Breast epithelium (tissue), 3 donors: ENCODE measurements around the gene ATG16L2.

Source experiments
- POLR2A ChIP-seq: fragments of 450-650 bp; IDR thresholded peaks from one replicate; pipeline ENCODE4 v1.6.1; 2016; ENCODE audit warnings: antibody characterized with exemption, mild to moderate bottlenecking, moderate library complexity
- POLR2AphosphoS5 ChIP-seq, 3 donors: sonication (generic); formaldehyde crosslinking; IDR thresholded peaks; one replicate each; pipeline ENCODE4 v1.6.1; 2017; ENCODE audit warnings: antibody characterized with exemption in 3 of 3
- TF ChIP-seq, protein P1 (sequence below), 3 donors: fragments of 450-650 bp; IDR thresholded peaks; one replicate each; pipeline ENCODE4 v1.5.1; 2016 to 2017; ENCODE audit warnings: antibody characterized with exemption in 3 of 3, mild to moderate bottlenecking in 3 of 3, moderate library complexity in 3 of 3

DNA sequence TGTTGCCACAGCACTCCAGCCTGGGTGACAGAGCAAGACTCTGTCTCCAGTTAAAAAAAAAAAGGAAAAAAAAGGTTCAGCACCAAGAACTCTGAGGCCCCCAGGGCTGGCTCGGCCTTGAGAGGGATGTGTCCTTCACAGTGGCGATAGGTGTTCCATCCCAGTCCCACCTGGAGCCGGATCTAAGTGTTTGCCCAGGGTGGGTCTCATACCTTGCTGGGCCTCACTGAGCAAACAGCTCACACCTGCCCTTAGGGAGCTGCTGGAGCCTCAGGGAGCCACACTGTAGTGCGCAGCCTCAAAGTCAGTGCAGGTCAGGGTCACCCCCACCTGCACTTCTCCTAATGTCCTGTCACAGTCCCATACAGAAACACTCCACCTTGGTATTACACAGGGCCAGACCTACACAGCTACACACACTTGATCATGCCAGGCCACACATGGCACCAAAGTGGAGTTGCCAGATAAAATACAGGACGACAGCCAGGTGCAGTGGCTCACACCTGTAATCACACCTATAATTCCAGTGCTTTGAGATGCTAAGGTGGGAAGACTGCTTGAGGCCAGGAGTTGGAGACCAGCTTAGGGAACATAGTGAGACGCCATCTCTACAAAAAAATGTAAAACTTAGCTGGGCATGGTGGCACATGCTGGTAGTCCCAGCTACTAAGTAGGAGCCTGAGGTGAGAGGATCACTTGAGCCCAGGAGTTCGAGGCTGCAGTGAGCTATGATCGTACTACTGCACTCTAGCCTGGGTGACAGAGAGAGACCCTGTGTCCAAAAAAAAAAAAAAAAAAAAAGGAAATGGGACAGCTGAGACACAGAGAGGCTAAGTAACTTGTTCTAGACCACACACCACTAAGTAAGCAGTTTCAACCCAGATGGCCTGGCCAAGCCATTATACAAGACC is 27.7 kb upstream of the ATG16L2 start:
- TF ChIP-seq, protein P1, sequence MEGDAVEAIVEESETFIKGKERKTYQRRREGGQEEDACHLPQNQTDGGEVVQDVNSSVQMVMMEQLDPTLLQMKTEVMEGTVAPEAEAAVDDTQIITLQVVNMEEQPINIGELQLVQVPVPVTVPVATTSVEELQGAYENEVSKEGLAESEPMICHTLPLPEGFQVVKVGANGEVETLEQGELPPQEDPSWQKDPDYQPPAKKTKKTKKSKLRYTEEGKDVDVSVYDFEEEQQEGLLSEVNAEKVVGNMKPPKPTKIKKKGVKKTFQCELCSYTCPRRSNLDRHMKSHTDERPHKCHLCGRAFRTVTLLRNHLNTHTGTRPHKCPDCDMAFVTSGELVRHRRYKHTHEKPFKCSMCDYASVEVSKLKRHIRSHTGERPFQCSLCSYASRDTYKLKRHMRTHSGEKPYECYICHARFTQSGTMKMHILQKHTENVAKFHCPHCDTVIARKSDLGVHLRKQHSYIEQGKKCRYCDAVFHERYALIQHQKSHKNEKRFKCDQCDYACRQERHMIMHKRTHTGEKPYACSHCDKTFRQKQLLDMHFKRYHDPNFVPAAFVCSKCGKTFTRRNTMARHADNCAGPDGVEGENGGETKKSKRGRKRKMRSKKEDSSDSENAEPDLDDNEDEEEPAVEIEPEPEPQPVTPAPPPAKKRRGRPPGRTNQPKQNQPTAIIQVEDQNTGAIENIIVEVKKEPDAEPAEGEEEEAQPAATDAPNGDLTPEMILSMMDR (IDR thresholded peaks at IDR 0.05) = no peak
- no peak for TF ChIP-seq POLR2A
- no peak for TF ChIP-seq POLR2AphosphoS5 (IDR thresholded peaks at IDR 0.05)
